MM.1S (cell line): Measurements from ENCODE around the gene TEK.

ENCODE experiments used
- CTCF ChIP-seq: fragments of 300-600 bp; sonication (generic); IDR thresholded peaks from 2 replicates; pipeline ENCODE4 v1.5.1; 2016; ENCODE audit warnings: antibody characterized with exemption, low read length, mixed read lengths
- EZH2 ChIP-seq: fragments of 300-600 bp; sonication (generic); optimal IDR thresholded peaks from 2 replicates; pipeline ENCODE3; 2017; ENCODE audit warnings: low read depth, mild to moderate bottlenecking, antibody characterized with exemption, low read length, mixed read lengths

- TF ChIP-seq CTCF (peak; percentile 47), EZH2 (no peak)
Observed at GRCh38 chr9:27247756-27248155, 138.7 kb downstream of the TEK start.
